ENCODE results near the gene TMEM82. TPM values are rescaled to one million over a fixed set of nuclear protein-coding genes. Genes with fewer than 3 reads are reported as not detected.
A peak's percentile ranks its signal among the peaks of the same experiment; 100 is the strongest.

TMEM82 gene
- total and polyA plus RNA-seq, 4 donors: not detected

GRCh38 chr1:15704526-15705183, 37.6 kb upstream of the TMEM82 start:
- H3K36me3 ChIP-seq (ENCODE audit: control insufficient read depth, insufficient read depth, low read length): peaks cover 24% of the 10 kb centered on the region
- 89% methylated on average over 15 of the region's 17 CpGs for WGBS (ENCODE audit: insufficient coverage)
- peak overlapping the region; percentile 49 for H3K27ac ChIP-seq (ENCODE audit: low read depth, low read length)
- H3K4me3 ChIP-seq (ENCODE audit: low read depth, low read length): no peak overlapping the region
- H3K9me3 ChIP-seq (ENCODE audit: control insufficient read depth, insufficient read depth, low read length): no peaks in the 10 kb centered on the region
- no peaks in the 10 kb centered on the region for H3K27me3 ChIP-seq (ENCODE audit: control insufficient read depth, insufficient read depth, low read length)
- peaks cover 31% of the 10 kb centered on the region for H3K4me1 ChIP-seq (ENCODE audit: control insufficient read depth, insufficient read depth, low read length)
- DNase-seq (ENCODE audit: low read depth in 4 of 6, low spot score in 6 of 6): no peak

GRCh38 chr1:15705184-15705566, 37.1 kb upstream of the TMEM82 start:
- no peak for DNase-seq (ENCODE audit: low read depth in 4 of 6, low spot score in 6 of 6)
- H3K9me3 ChIP-seq (ENCODE audit: control insufficient read depth, insufficient read depth, low read length): no peaks in the 10 kb centered on the region
- whole genome bisulfite sequencing (ENCODE audit: insufficient coverage): 91% methylated on average over 10 of the region's 11 CpGs
- H3K4me3 ChIP-seq (ENCODE audit: low read depth, low read length): no peak overlapping the region
- no peaks in the 10 kb centered on the region for H3K27me3 ChIP-seq (ENCODE audit: control insufficient read depth, insufficient read depth, low read length)
- H3K36me3 ChIP-seq (ENCODE audit: control insufficient read depth, insufficient read depth, low read length): peaks cover 24% of the 10 kb centered on the region
- H3K27ac ChIP-seq (ENCODE audit: low read depth, low read length): no peak overlapping the region
- peaks cover 26% of the 10 kb centered on the region for H3K4me1 ChIP-seq (ENCODE audit: control insufficient read depth, insufficient read depth, low read length)

GRCh38 chr1:15706751-15707150, 35.5 kb upstream of the TMEM82 start:
- Histone ChIP-seq H3K27ac (ENCODE audit: low read depth, low read length) (no peak overlapping the region), H3K4me3 (ENCODE audit: low read depth, low read length) (no peak overlapping the region), H3K9me3 (ENCODE audit: control insufficient read depth, insufficient read depth, low read length) (no peaks in the 10 kb centered on the region), H3K36me3 (ENCODE audit: control insufficient read depth, insufficient read depth, low read length) (peaks cover 24% of the 10 kb centered on the region), H3K4me1 (ENCODE audit: control insufficient read depth, insufficient read depth, low read length) (peaks cover 23% of the 10 kb centered on the region), H3K27me3 (ENCODE audit: control insufficient read depth, insufficient read depth, low read length) (no peaks in the 10 kb centered on the region)
- WGBS (ENCODE audit: insufficient coverage): 83% methylated on average over 6 of the region's 7 CpGs
- DNase-seq (ENCODE audit: low read depth in 4 of 6, low spot score in 6 of 6): no peak

- Histone ChIP-seq H3K4me1 (ENCODE audit: control insufficient read depth, insufficient read depth, low read length) (peaks cover 20% of the 10 kb centered on the region), H3K27ac (ENCODE audit: low read depth, low read length) (no peak overlapping the region), H3K9me3 (ENCODE audit: control insufficient read depth, insufficient read depth, low read length) (no peaks in the 10 kb centered on the region), H3K27me3 (ENCODE audit: control insufficient read depth, insufficient read depth, low read length) (no peaks in the 10 kb centered on the region), H3K4me3 (ENCODE audit: low read depth, low read length) (no peak overlapping the region), H3K36me3 (ENCODE audit: control insufficient read depth, insufficient read depth, low read length) (peaks cover 20% of the 10 kb centered on the region)
- no peak for DNase-seq (ENCODE audit: low read depth in 4 of 6, low spot score in 6 of 6)
- WGBS (ENCODE audit: insufficient coverage): 80% methylated on average over 8 of the region's 8 CpGs
These were observed 34.9 kb upstream of the TMEM82 start for GRCh38 chr1:15707239-15707925.

- H3K27me3 ChIP-seq (ENCODE audit: control insufficient read depth, insufficient read depth, low read length): no peaks in the 10 kb centered on the region
- H3K4me1 ChIP-seq (ENCODE audit: control insufficient read depth, insufficient read depth, low read length): peaks cover 11% of the 10 kb centered on the region
- 91% methylated on average over 6 of the region's 15 CpGs for WGBS (ENCODE audit: insufficient coverage)
- DNase-seq (ENCODE audit: low read depth in 4 of 6, low spot score in 6 of 6): no peak
- H3K27ac ChIP-seq (ENCODE audit: low read depth, low read length): no peak overlapping the region
- H3K4me3 ChIP-seq (ENCODE audit: low read depth, low read length): no peak overlapping the region
- peaks cover 21% of the 10 kb centered on the region for H3K36me3 ChIP-seq (ENCODE audit: control insufficient read depth, insufficient read depth, low read length)
- no peaks in the 10 kb centered on the region for H3K9me3 ChIP-seq (ENCODE audit: control insufficient read depth, insufficient read depth, low read length)
These were observed 33.7 kb upstream of the TMEM82 start for GRCh38 chr1:15708486-15709137.

GRCh38 chr1:15709226-15709625, 33.1 kb upstream of the TMEM82 start:
- 94% methylated on average over 2 of the region's 4 CpGs for WGBS (ENCODE audit: insufficient coverage)
- Histone ChIP-seq H3K9me3 (ENCODE audit: control insufficient read depth, insufficient read depth, low read length) (no peaks in the 10 kb centered on the region), H3K27ac (ENCODE audit: low read depth, low read length) (no peak overlapping the region), H3K4me1 (ENCODE audit: control insufficient read depth, insufficient read depth, low read length) (peaks cover 5% of the 10 kb centered on the region), H3K4me3 (ENCODE audit: low read depth, low read length) (no peak overlapping the region), H3K36me3 (ENCODE audit: control insufficient read depth, insufficient read depth, low read length) (peaks cover 22% of the 10 kb centered on the region), H3K27me3 (ENCODE audit: control insufficient read depth, insufficient read depth, low read length) (no peaks in the 10 kb centered on the region)
- no peak for DNase-seq (ENCODE audit: low read depth in 4 of 6, low spot score in 6 of 6)

GRCh38 chr1:15712168-15712567, 30.1 kb upstream of the TMEM82 start:
- peak in 2 of 6 donors; percentile 54 to 56 for DNase-seq (ENCODE audit: low read depth in 4 of 6, low spot score in 6 of 6)
- 14% methylated on average over 2 of the region's 4 CpGs for WGBS (ENCODE audit: insufficient coverage)
- H3K4me1 ChIP-seq (ENCODE audit: control insufficient read depth, insufficient read depth, low read length): peaks cover 6% of the 10 kb centered on the region
- H3K4me3 ChIP-seq (ENCODE audit: low read depth, low read length): no peak overlapping the region
- peaks cover 17% of the 10 kb centered on the region for H3K36me3 ChIP-seq (ENCODE audit: control insufficient read depth, insufficient read depth, low read length)
- no peaks in the 10 kb centered on the region for H3K27me3 ChIP-seq (ENCODE audit: control insufficient read depth, insufficient read depth, low read length)
- no peak overlapping the region for H3K27ac ChIP-seq (ENCODE audit: low read depth, low read length)
- H3K9me3 ChIP-seq (ENCODE audit: control insufficient read depth, insufficient read depth, low read length): no peaks in the 10 kb centered on the region

- peaks cover 37% of the 10 kb centered on the region for H3K36me3 ChIP-seq (ENCODE audit: control insufficient read depth, insufficient read depth, low read length)
- no peak overlapping the region for H3K4me3 ChIP-seq (ENCODE audit: low read depth, low read length)
- WGBS (ENCODE audit: insufficient coverage): 73% methylated on average over 4 of the region's 4 CpGs
- H3K4me1 ChIP-seq (ENCODE audit: control insufficient read depth, insufficient read depth, low read length): peaks cover 6% of the 10 kb centered on the region
- peak overlapping the region; percentile 6 for H3K27ac ChIP-seq (ENCODE audit: low read depth, low read length)
- peak in 1 of 6 donors; percentile 67 for DNase-seq (ENCODE audit: low read depth in 4 of 6, low spot score in 6 of 6)
- no peaks in the 10 kb centered on the region for H3K27me3 ChIP-seq (ENCODE audit: control insufficient read depth, insufficient read depth, low read length)
- H3K9me3 ChIP-seq (ENCODE audit: control insufficient read depth, insufficient read depth, low read length): no peaks in the 10 kb centered on the region
These were observed 27.7 kb upstream of the TMEM82 start for GRCh38 chr1:15714406-15715136.

GRCh38 chr1:15717418-15718125, 24.7 kb upstream of the TMEM82 start:
- 90% methylated on average over 8 of the region's 11 CpGs for WGBS (ENCODE audit: insufficient coverage)
- no peak for DNase-seq (ENCODE audit: low read depth in 4 of 6, low spot score in 6 of 6)
- H3K4me1 ChIP-seq (ENCODE audit: control insufficient read depth, insufficient read depth, low read length): peaks cover 6% of the 10 kb centered on the region
- no peaks in the 10 kb centered on the region for H3K27me3 ChIP-seq (ENCODE audit: control insufficient read depth, insufficient read depth, low read length)
- H3K27ac ChIP-seq (ENCODE audit: low read depth, low read length): no peak overlapping the region
- H3K36me3 ChIP-seq (ENCODE audit: control insufficient read depth, insufficient read depth, low read length): peaks cover 56% of the 10 kb centered on the region
- no peak overlapping the region for H3K4me3 ChIP-seq (ENCODE audit: low read depth, low read length)
- H3K9me3 ChIP-seq (ENCODE audit: control insufficient read depth, insufficient read depth, low read length): no peaks in the 10 kb centered on the region
